Testis (tissue), 3 donors: Measurements from ENCODE around the gene LUC7L2. TPM values are rescaled to one million over a fixed set of nuclear protein-coding genes. Genes with fewer than 3 reads are reported as not detected.
"Not testable (repeated sequence)": the region's sequence is repeated elsewhere in the genome, so short reads cannot be mapped to it uniquely, and the experiment has no call there.

Experiments
- DNase-seq: peaks from one replicate; pipeline ENCODE4 v3.0.0-alpha.2; 2019
- H3K27ac ChIP-seq, 2 donors: fragments of 200-600 bp; sonication (generic); one replicate each; pipeline ENCODE4 v1.5.1; 2019
- H3K27me3 ChIP-seq: fragments of 200-600 bp; sonication (generic); one replicate; pipeline ENCODE4 v1.5.1; 2019
- H3K36me3 ChIP-seq: fragments of 200-600 bp; sonication (generic); one replicate; pipeline ENCODE4 v1.5.1; 2017; ENCODE audit warnings: low read depth; ENCODE audit errors: missing control alignments
- H3K4me1 ChIP-seq: fragments of 200-600 bp; sonication (generic); one replicate; pipeline ENCODE4 v1.5.1; 2019
- H3K4me3 ChIP-seq, 2 donors: fragments of 200-600 bp; sonication (generic); one replicate each; pipeline ENCODE4 v1.5.1; 2017 to 2019
- H3K9me3 ChIP-seq: fragments of 200-600 bp; sonication (generic); one replicate; pipeline ENCODE4 v1.5.1; 2017
- CTCF ChIP-seq, 3 experiments: fragments of 450-650 bp in 2 of 3; fragments of 200-600 bp in 1 of 3; sonication (generic) in 1 of 3; IDR thresholded peaks; one replicate each; pipeline ENCODE4 v1.5.1; 2016 to 2019; ENCODE audit warnings: antibody characterized with exemption in 3 of 3, mild to moderate bottlenecking in 2 of 3, moderate library complexity in 1 of 3
- POLR2A ChIP-seq: fragments of 450-650 bp; IDR thresholded peaks from one replicate; pipeline ENCODE4 v1.6.1; 2017; ENCODE audit warnings: antibody characterized with exemption, mild to moderate bottlenecking, moderate library complexity
- WGBS, 2 donors: methylation state at CpG; one replicate each; pipeline ENCODE4 v1.1.5; 2018; 5-methylcytosine and 5-hydroxymethylcytosine counted together
- intact Hi-C: fragments of 100-400 bp; cut with DNase I; formaldehyde crosslinking; loops from one replicate; pipeline ENCODE4 v1.15.1; 2023; ENCODE audit warnings: low total_unique reads
- polyA plus RNA-seq: library from polyadenylated mRNA; stranded (reverse); fragments of 350-450 nt; fragmentation: Illumina TruSeq; extraction: RNeasy Lipid Tissue Mini Kit (QIAGEN cat#74804); gene quantifications from one replicate; pipeline ENCODE4 v1.2.3, GENCODE V29; 2014; ENCODE audit warnings: low read depth, low replicate concordance; ENCODE audit not compliant: insufficient read depth
- small RNA-seq, 2 donors: library from RNA; depleted of rRNA; stranded (forward); fragments of <200 nt; gene quantifications; one replicate each; pipeline ENCODE3, GENCODE V24; 2016
- total RNA-seq, 2 donors: library from RNA; depleted of rRNA; stranded (reverse); fragments of >200 nt; gene quantifications; one replicate each; pipeline ENCODE4 v1.2.3, GENCODE V29; 2016

The LUC7L2 gene
- total and polyA plus RNA-seq, 3 donors from 2014 or later = 73.2 to 136 (median 109) TPM

- H3K4me1 ChIP-seq = not testable (repeated sequence)
Observed at GRCh38 chr7:139468281-139468680, 108.6 kb downstream of the LUC7L2 start.

GRCh38 chr7:139471740-139472353 is 112.2 kb downstream of the LUC7L2 start:
- intact Hi-C loops = no loop called here
- 67 to 74% methylated on average over 7 of the region's 7 CpGs for WGBS, 2 donors

More at GRCh38 chr7:139468281-139468680, 108.6 kb downstream of the LUC7L2 start:
- H3K36me3 ChIP-seq, H3K27ac ChIP-seq, H3K4me3 ChIP-seq, H3K27me3 ChIP-seq, H3K9me3 ChIP-seq, DNase-seq, intact Hi-C loops: not testable (repeated sequence)
- WGBS, 2 donors = 83 to 84% methylated on average over 5 of the region's 5 CpGs

More at GRCh38 chr7:139471740-139472353, 112.2 kb downstream of the LUC7L2 start:
- no peaks in the 10 kb centered on the region for H3K36me3 ChIP-seq
- TF ChIP-seq POLR2A = no peak
- TF ChIP-seq CTCF (IDR thresholded peaks at IDR 0.05) = no peak
- DNase-seq = no peak
- H3K4me3 ChIP-seq = no peak overlapping the region
- no peaks in the 10 kb centered on the region for H3K9me3 ChIP-seq
- no peaks in the 10 kb centered on the region for H3K27me3 ChIP-seq
- no peaks in the 10 kb centered on the region for H3K4me1 ChIP-seq
- H3K27ac ChIP-seq = no peak overlapping the region

Small RNA genes within 50 kb of the gene (small RNA-seq; reads per million reads assigned to genes)
- 0 reads per million in 2 donors for gene RNU6-206P
- gene RNU6-911P = 0 reads per million in 2 donors

Other genes with a start within 250 kb of the LUC7L2 start
- gene UBN2, start 128.7 kb upstream of the LUC7L2 start, total RNA-seq = 10 to 100 TPM; 38.8 to 49.4 TPM
- 36.6 TPM for gene UBN2, start 128.7 kb upstream of the LUC7L2 start, polyA plus RNA-seq
- 10 to 100 TPM; 46.1 to 60.0 TPM for gene FMC1, start 18.6 kb upstream of the LUC7L2 start, total RNA-seq
- gene FMC1, start 18.6 kb upstream of the LUC7L2 start, polyA plus RNA-seq = 234 TPM
- gene KLRG2, start 123.8 kb downstream of the LUC7L2 start, total RNA-seq = 1 to 10 TPM; 1.2 TPM
- gene KLRG2, start 123.8 kb downstream of the LUC7L2 start, polyA plus RNA-seq = 0.32 TPM
- gene CLEC2L, start 163.8 kb downstream of the LUC7L2 start, total RNA-seq = under 1 TPM; 0.79 to 0.81 TPM
- gene CLEC2L, start 163.8 kb downstream of the LUC7L2 start, polyA plus RNA-seq = 1.6 TPM